Upper lobe of right lung (tissue), 1 donor: ENCODE results near the gene OR14A2. TPM values are rescaled to one million over a fixed set of nuclear protein-coding genes. Genes with fewer than 3 reads are reported as not detected.

ENCODE experiments used
- ATAC-seq: fragments of 200-7000 bp; cut with Tn5 transposase; one replicate; pipeline ENCODE4 v1.9.1; 2020; ENCODE audit warnings: mild to moderate bottlenecking, moderate library complexity
- DNase-seq: peaks from one replicate; pipeline ENCODE4 v3.0.0-alpha.2; 2020
- H3K27ac ChIP-seq: fragments of 200-600 bp; one replicate; pipeline ENCODE4 v1.8.0; 2022
- H3K27me3 ChIP-seq: fragments of 200-600 bp; one replicate; pipeline ENCODE4 v1.8.0; 2022; ENCODE audit warnings: mild to moderate bottlenecking
- H3K36me3 ChIP-seq: fragments of 200-600 bp; one replicate; pipeline ENCODE4 v1.8.0; 2022
- H3K4me1 ChIP-seq: fragments of 200-600 bp; one replicate; pipeline ENCODE4 v1.8.0; 2022
- H3K4me3 ChIP-seq: fragments of 200-600 bp; one replicate; pipeline ENCODE4 v1.8.0; 2022; ENCODE audit warnings: mild to moderate bottlenecking
- H3K9me3 ChIP-seq: fragments of 200-600 bp; one replicate; pipeline ENCODE4 v1.8.0; 2022
- intact Hi-C: fragments of 100-400 bp; cut with DNase I; formaldehyde crosslinking; loops from one replicate; pipeline ENCODE4 v1.11.0; 2022
- total RNA-seq: library from RNA; stranded (reverse); fragmentation: NEBNext Ultra II Directional; extraction: Animal tissue kit (Norgen Biotek cat#: 25700); gene quantifications from one replicate; pipeline ENCODE4 v1.2.1, GENCODE V29; 2021
- TF ChIP-seq, protein P1 (sequence below): fragments of 200-600 bp; IDR thresholded peaks from one replicate; pipeline ENCODE4 v1.8.0; 2022; ENCODE audit warnings: antibody characterized with exemption
- donor health status: DM: no; HTN: yes; CAD: no; lungs with severe emphysema.

OR14A2 gene
- total RNA-seq, 1 donor from 2014 or later, result not detected

DNA sequence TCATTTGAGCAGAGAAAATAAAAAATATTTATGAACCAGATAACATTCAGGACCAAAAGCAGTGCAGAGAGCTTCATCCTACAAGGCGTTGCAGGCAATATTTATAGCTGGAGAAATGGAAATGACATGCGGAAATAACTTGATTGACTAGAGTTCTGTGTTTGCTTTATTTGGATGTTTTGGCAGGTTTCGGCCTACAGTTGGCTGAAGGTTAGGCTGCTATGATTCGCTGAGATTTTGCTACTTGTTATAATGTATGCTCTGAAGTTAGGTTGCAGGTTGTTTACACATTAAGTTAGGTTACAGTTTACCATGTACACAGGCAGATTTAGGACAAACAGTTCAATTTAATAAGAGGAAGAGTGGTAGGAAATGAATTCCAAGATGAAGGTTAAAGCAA lies 67.8 kb downstream of the OR14A2 start:
- TF ChIP-seq, protein P1, sequence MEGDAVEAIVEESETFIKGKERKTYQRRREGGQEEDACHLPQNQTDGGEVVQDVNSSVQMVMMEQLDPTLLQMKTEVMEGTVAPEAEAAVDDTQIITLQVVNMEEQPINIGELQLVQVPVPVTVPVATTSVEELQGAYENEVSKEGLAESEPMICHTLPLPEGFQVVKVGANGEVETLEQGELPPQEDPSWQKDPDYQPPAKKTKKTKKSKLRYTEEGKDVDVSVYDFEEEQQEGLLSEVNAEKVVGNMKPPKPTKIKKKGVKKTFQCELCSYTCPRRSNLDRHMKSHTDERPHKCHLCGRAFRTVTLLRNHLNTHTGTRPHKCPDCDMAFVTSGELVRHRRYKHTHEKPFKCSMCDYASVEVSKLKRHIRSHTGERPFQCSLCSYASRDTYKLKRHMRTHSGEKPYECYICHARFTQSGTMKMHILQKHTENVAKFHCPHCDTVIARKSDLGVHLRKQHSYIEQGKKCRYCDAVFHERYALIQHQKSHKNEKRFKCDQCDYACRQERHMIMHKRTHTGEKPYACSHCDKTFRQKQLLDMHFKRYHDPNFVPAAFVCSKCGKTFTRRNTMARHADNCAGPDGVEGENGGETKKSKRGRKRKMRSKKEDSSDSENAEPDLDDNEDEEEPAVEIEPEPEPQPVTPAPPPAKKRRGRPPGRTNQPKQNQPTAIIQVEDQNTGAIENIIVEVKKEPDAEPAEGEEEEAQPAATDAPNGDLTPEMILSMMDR, result no peak
- H3K27ac ChIP-seq, result no peak overlapping the region
- intact Hi-C loops, result no loop called here
- no peaks in the 10 kb centered on the region for H3K4me1 ChIP-seq
- no peak overlapping the region for H3K4me3 ChIP-seq
- no peaks in the 10 kb centered on the region for H3K27me3 ChIP-seq
- ATAC-seq (no peak), DNase-seq (no peak)
- H3K36me3 ChIP-seq, result no peaks in the 10 kb centered on the region
- no peaks in the 10 kb centered on the region for H3K9me3 ChIP-seq

DNA sequence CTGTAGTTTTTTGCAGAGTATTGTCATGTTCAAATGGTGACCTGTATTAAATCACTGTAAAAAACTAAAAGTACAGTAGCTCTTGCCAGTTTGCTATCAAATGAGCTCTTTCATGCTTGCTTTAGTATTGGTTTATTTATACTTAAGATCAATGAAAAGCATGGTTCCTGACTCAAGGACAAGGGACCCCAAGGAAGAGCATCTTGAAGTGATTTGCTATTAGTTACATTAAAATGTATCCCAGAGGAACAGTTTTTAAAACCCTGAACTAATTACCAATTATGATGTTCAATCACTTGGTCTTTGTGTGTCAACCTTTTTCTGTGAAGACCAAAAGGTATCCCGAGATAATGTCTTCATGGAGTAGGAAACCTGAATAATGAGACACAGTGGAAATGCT lies 68.3 kb downstream of the OR14A2 start, which contains the start of gene OR13G1:
Gene OR13G1 (minus strand): TSS at position 101 of the 400 bp plus-strand sequence. CDS start 6,698 bp downstream, outside the sequence.
- H3K9me3 ChIP-seq, result no peaks in the 10 kb centered on the region
- H3K27me3 ChIP-seq, result no peaks in the 10 kb centered on the region
- no peaks in the 10 kb centered on the region for H3K4me1 ChIP-seq
- TF ChIP-seq, protein P1, result no peak
- no peak within 1 kb of the TSS for H3K4me3 ChIP-seq
- no peak for DNase-seq
- no peak within 1 kb of the TSS for H3K27ac ChIP-seq
- no peak for ATAC-seq
- intact Hi-C loops, result no loop called here
- H3K36me3 ChIP-seq, result no peaks in the 10 kb centered on the region

Other genes with a start within 250 kb of the OR14A2 start
- not detected for gene OR2C3, start 211.7 kb downstream of the OR14A2 start, total RNA-seq
- 2.7 TPM for gene GCSAML, start 199.0 kb downstream of the OR14A2 start, total RNA-seq
- gene OR2G2, start 159.8 kb downstream of the OR14A2 start, total RNA-seq, result not detected
- gene OR2G3, start 142.6 kb downstream of the OR14A2 start, total RNA-seq, result not detected
- not detected for gene OR13G1, start 68.4 kb downstream of the OR14A2 start, total RNA-seq
- not detected for gene OR6F1, start 31.5 kb downstream of the OR14A2 start, total RNA-seq
- gene OR14K1, start 9.5 kb downstream of the OR14A2 start, total RNA-seq, result not detected
- not detected for gene OR1C1, start 12.4 kb upstream of the OR14A2 start, total RNA-seq
- not detected for gene OR14A16, start 76.0 kb upstream of the OR14A2 start, total RNA-seq
- not detected for gene OR11L1, start 93.8 kb upstream of the OR14A2 start, total RNA-seq
- 6.0 TPM for gene TRIM58, start 109.0 kb upstream of the OR14A2 start, total RNA-seq
- gene OR2W3, start 147.4 kb upstream of the OR14A2 start, total RNA-seq, result 1.6 TPM
- not detected for gene OR2T8, start 172.1 kb upstream of the OR14A2 start, total RNA-seq
- gene OR2AJ1, start 176.7 kb upstream of the OR14A2 start, total RNA-seq, result not detected
- gene OR2L8, start 200.7 kb upstream of the OR14A2 start, total RNA-seq, result not detected
- gene OR2AK2, start 217.1 kb upstream of the OR14A2 start, total RNA-seq, result not detected